GM23338 (cell line): ENCODE data around the gene HTRA1. TPM values are rescaled to one million over a fixed set of nuclear protein-coding genes. Genes with fewer than 3 reads are reported as not detected.

Experiments used
- ATAC-seq: fragments of 200-7000 bp; cut with Tn5 transposase; 3 replicates; pipeline ENCODE4 v1.9.1; 2020
- DNase-seq: peaks from one replicate; pipeline ENCODE4 v3.0.0-alpha.2; 2015; ENCODE audit warnings: low spot score
- H2AFZ ChIP-seq: fragments of 200-600 bp; sonication (generic); 2 replicates; pipeline ENCODE4 v1.8.0; 2016; ENCODE audit warnings: antibody characterized with exemption, mild to moderate bottlenecking, moderate library complexity
- H3F3A ChIP-seq: fragments of 200-600 bp; sonication (generic); replicated peaks from 2 replicates; pipeline ENCODE4 v1.8.0; 2017; ENCODE audit warnings: antibody characterized with exemption, mixed run types, low read depth
- H3K27ac ChIP-seq: fragments of 200-600 bp; sonication (generic); 2 replicates; pipeline ENCODE4 v1.6.1; 2016; ENCODE audit warnings: low read depth
- H3K27me3 ChIP-seq: fragments of 200-600 bp; sonication (generic); 2 replicates; pipeline ENCODE4 v1.8.0; 2016; ENCODE audit warnings: mild to moderate bottlenecking, mixed run types, moderate library complexity; ENCODE audit not compliant: insufficient read depth
- H3K36me3 ChIP-seq: fragments of 200-600 bp; sonication (generic); 2 replicates; pipeline ENCODE4 v1.8.0; 2016; ENCODE audit warnings: mild to moderate bottlenecking; ENCODE audit not compliant: insufficient read depth
- H3K4me1 ChIP-seq: fragments of 200-600 bp; sonication (generic); 2 replicates; pipeline ENCODE4 v1.8.0; 2016; ENCODE audit warnings: mild to moderate bottlenecking, moderate library complexity; ENCODE audit not compliant: insufficient read depth
- H3K4me2 ChIP-seq: fragments of 200-600 bp; sonication (generic); 2 replicates; pipeline ENCODE4 v1.7.1; 2017; ENCODE audit warnings: mixed run types
- H3K4me3 ChIP-seq: fragments of 200-600 bp; sonication (generic); 2 replicates; pipeline ENCODE4 v1.6.1; 2016; ENCODE audit warnings: mixed run types
- H3K79me2 ChIP-seq: fragments of 200-600 bp; sonication (generic); replicated peaks from 2 replicates; pipeline ENCODE4 v1.8.0; 2017; ENCODE audit warnings: mild to moderate bottlenecking; ENCODE audit not compliant: insufficient read depth
- H3K9me2 ChIP-seq: fragments of 200-600 bp; sonication (generic); 2 replicates; pipeline ENCODE4 v1.8.0; 2017; ENCODE audit not compliant: insufficient read depth
- H4K20me1 ChIP-seq: fragments of 200-600 bp; sonication (generic); replicated peaks from 2 replicates; pipeline ENCODE4 v1.8.0; 2017; ENCODE audit warnings: mild to moderate bottlenecking; ENCODE audit not compliant: insufficient read depth
- H3K27ac Mint-ChIP-seq: 2 replicates; pipeline ENCODE4 v1.8.0; 2020; ENCODE audit warnings: inconsistent platforms, mild to moderate bottlenecking, moderate library complexity, mixed read lengths
- H3K27me3 Mint-ChIP-seq: 3 replicates; pipeline ENCODE4 v1.8.0; 2022; ENCODE audit warnings: low read depth, mild to moderate bottlenecking, moderate library complexity, mixed read lengths, inconsistent platforms; ENCODE audit not compliant: insufficient read depth, poor library complexity
- H3K36me3 Mint-ChIP-seq: 3 replicates; pipeline ENCODE4 v1.8.0; 2021; ENCODE audit warnings: low read depth, mild to moderate bottlenecking, inconsistent platforms, moderate library complexity, mixed read lengths
- H3K4me1 Mint-ChIP-seq: 3 replicates; pipeline ENCODE4 v1.8.0; 2020; ENCODE audit warnings: mild to moderate bottlenecking, inconsistent platforms, mixed read lengths
- H3K4me3 Mint-ChIP-seq: 3 replicates; pipeline ENCODE4 v1.8.0; 2021; ENCODE audit warnings: moderate library complexity, mild to moderate bottlenecking, inconsistent platforms, mixed read lengths
- H3K9me3 Mint-ChIP-seq: 3 replicates; pipeline ENCODE4 v1.8.0; 2020; ENCODE audit warnings: moderate library complexity, mild to moderate bottlenecking, inconsistent platforms, mixed read lengths
- CREB1 ChIP-seq: fragments of 250-450 bp; sonication (Bioruptor Pico); IDR thresholded peaks from 2 replicates; pipeline ENCODE4 v1.5.0; 2020; ENCODE audit warnings: low read depth, mild to moderate bottlenecking, moderate library complexity
- EZH2 ChIP-seq: fragments of 200-600 bp; sonication (generic); IDR thresholded peaks from one replicate; pipeline ENCODE4 v1.8.0; 2017; ENCODE audit warnings: antibody characterized with exemption, mild to moderate bottlenecking, low read depth; ENCODE audit not compliant: unreplicated experiment
- EZH2phosphoT487 ChIP-seq: fragments of 200-600 bp; sonication (generic); IDR thresholded peaks from one replicate; pipeline ENCODE4 v1.8.1; 2018; ENCODE audit warnings: antibody characterized with exemption; ENCODE audit not compliant: unreplicated experiment
- JUNB ChIP-seq: IDR thresholded peaks from one replicate; pipeline ENCODE4 v1.6.1; 2016; ENCODE audit warnings: antibody characterized with exemption; ENCODE audit not compliant: unreplicated experiment
- NANOG ChIP-seq: IDR thresholded peaks from 2 replicates; pipeline ENCODE4 v1.6.1; 2016; ENCODE audit warnings: antibody characterized with exemption, borderline replicate concordance
- POLR2AphosphoS5 ChIP-seq: IDR thresholded peaks from 2 replicates; pipeline ENCODE4 v1.6.1; 2016; ENCODE audit warnings: antibody characterized with exemption, low read depth
- ZNF331 ChIP-seq: fragments of 250-450 bp; sonication (Bioruptor Pico); IDR thresholded peaks from 2 replicates; pipeline ENCODE4 v1.5.0; 2020; ENCODE audit warnings: low read depth, mild to moderate bottlenecking, moderate library complexity
- polyA plus RNA-seq: library from polyadenylated mRNA; unstranded; fragments of >200 nt; fragmentation: Nextera tagmentation; extraction: Ambion mirVana; gene quantifications from 2 replicates; pipeline ENCODE4 v1.2.1, GENCODE V29; 2016
- total RNA-seq: library from RNA; depleted of rRNA; stranded (reverse); fragments of >200 nt; shearing (Covaris generic); gene quantifications from 2 replicates; pipeline ENCODE4 v1.2.3, GENCODE V29; 2014
- TF ChIP-seq, protein P1 (sequence below): IDR thresholded peaks from one replicate; pipeline ENCODE4 v1.6.1; 2018; ENCODE audit warnings: antibody characterized with exemption; ENCODE audit not compliant: unreplicated experiment

The HTRA1 gene
- total and polyA plus RNA-seq, 2 experiments from 2014 or later, result 8.1 to 16.1 TPM

DNA sequence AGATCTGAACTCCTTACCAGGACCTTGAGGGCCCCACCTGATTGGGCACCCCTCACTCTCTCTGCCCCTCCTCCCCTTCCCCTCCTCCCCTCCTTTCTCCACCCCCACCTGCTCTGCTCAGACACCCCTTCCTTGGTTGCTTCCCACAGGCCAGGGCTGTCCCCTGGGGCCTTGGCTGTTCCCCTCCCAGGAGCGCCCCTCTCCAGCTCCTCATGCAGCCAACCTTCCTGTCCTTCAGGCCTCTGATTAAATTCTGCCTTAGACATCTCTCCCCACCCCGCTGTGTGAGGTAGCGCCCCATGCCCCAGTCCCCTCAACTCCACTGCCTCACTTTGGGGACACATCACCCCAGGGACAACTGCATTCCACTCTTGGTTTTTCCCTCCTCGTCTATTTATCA, 32.4 kb downstream of the HTRA1 start (continued):
- TF ChIP-seq, protein P1, sequence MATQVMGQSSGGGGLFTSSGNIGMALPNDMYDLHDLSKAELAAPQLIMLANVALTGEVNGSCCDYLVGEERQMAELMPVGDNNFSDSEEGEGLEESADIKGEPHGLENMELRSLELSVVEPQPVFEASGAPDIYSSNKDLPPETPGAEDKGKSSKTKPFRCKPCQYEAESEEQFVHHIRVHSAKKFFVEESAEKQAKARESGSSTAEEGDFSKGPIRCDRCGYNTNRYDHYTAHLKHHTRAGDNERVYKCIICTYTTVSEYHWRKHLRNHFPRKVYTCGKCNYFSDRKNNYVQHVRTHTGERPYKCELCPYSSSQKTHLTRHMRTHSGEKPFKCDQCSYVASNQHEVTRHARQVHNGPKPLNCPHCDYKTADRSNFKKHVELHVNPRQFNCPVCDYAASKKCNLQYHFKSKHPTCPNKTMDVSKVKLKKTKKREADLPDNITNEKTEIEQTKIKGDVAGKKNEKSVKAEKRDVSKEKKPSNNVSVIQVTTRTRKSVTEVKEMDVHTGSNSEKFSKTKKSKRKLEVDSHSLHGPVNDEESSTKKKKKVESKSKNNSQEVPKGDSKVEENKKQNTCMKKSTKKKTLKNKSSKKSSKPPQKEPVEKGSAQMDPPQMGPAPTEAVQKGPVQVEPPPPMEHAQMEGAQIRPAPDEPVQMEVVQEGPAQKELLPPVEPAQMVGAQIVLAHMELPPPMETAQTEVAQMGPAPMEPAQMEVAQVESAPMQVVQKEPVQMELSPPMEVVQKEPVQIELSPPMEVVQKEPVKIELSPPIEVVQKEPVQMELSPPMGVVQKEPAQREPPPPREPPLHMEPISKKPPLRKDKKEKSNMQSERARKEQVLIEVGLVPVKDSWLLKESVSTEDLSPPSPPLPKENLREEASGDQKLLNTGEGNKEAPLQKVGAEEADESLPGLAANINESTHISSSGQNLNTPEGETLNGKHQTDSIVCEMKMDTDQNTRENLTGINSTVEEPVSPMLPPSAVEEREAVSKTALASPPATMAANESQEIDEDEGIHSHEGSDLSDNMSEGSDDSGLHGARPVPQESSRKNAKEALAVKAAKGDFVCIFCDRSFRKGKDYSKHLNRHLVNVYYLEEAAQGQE, result no peak
- TF ChIP-seq EZH2phosphoT487 (no peak), POLR2AphosphoS5 (no peak), CREB1 (no peak)

DNA sequence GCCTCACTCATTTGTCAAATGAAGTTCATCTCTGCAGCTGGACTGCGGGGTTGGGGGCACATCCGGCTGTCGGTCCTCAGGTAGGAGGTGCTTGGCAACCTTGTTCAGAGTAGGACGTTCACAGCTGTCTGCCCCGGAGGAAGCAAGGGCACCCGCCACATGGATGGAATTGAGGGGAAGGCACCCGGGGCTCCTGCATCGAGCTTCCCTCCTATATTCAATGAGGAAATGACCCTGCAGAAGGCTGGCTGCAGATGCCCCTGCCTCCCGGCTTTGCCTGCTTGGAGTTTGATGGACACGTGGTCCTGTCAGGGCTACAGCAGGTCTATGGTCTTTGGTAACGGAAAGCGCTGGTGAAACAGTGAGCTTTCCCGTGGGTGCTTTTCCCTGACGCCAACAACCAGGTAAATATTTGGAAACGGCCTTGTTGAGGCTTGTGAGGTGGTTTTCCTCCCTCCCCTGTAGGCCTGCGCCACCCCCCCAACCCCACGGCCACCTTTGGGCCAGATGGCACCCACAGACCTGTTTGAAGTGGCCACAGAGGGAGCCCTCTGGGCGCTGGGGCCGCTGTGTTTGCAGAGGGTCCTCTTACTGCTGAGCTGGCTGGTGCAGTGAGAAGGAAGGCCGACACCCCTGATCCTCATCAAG, 32.9 kb downstream of the HTRA1 start:
- H3K36me3 ChIP-seq, result no peaks in the 10 kb centered on the region
- no peak overlapping the region for H3K4me2 ChIP-seq
- H3K4me3 ChIP-seq, result no peak overlapping the region
- ATAC-seq (no peak), DNase-seq (no peak)
- no peak for TF ChIP-seq NANOG
- TF ChIP-seq EZH2phosphoT487, result no peak
- H3K27ac ChIP-seq, result no peak overlapping the region
- Mint-ChIP-seq H3K36me3 (no peaks in the 10 kb centered on the region), H3K4me1 (peaks cover 6% of the 10 kb centered on the region), H3K4me3 (no peak overlapping the region), H3K27ac (no peak overlapping the region), H3K9me3 (no peaks in the 10 kb centered on the region), H3K27me3 (peaks cover 9% of the 10 kb centered on the region)
- no peaks in the 10 kb centered on the region for H3F3A ChIP-seq
- no peaks in the 10 kb centered on the region for H3K9me2 ChIP-seq
- H4K20me1 ChIP-seq, result no peaks in the 10 kb centered on the region
- no peaks in the 10 kb centered on the region for H3K27me3 ChIP-seq
- 0 out of 2 replicates have a peak, but pooled peaks cover 4% of the 10 kb centered on the region for H3K4me1 ChIP-seq
- H2AFZ ChIP-seq, result no peak overlapping the region
- H3K79me2 ChIP-seq, result no peaks in the 10 kb centered on the region

DNA sequence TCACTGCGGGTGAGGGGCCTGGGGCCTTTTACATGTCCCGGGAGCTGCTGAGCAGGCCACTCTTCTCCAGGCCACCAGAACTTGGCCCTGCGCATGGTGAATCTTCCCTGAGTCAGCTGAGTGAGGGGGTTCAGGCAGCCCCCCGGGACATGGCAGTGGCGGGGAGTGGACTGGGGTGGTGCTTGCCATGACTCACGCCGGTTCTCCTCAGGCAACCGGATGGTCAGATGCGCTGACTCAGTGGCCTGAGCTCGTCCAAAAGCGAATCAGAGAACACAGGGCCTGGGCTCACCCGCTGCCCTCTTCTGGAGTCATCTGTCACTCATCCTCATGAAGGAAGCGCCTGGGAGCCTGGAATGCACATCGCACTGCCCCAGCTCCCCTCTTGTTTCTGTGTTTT, 33.5 kb downstream of the HTRA1 start:
- Mint-ChIP-seq H3K4me3 (no peak overlapping the region), H3K36me3 (no peaks in the 10 kb centered on the region), H3K27me3 (peaks cover 9% of the 10 kb centered on the region), H3K27ac (no peak overlapping the region), H3K9me3 (no peaks in the 10 kb centered on the region), H3K4me1 (peaks cover 6% of the 10 kb centered on the region)
- H3K27ac ChIP-seq, result no peak overlapping the region
- H3K4me3 ChIP-seq, result no peak overlapping the region
- H2AFZ ChIP-seq, result no peak overlapping the region
- H4K20me1 ChIP-seq, result no peaks in the 10 kb centered on the region
- H3K27me3 ChIP-seq, result no peaks in the 10 kb centered on the region
- 0 out of 2 replicates have a peak, but pooled peaks cover 4% of the 10 kb centered on the region for H3K4me1 ChIP-seq
- DNase-seq (no peak), ATAC-seq (no peak)
- no peaks in the 10 kb centered on the region for H3K36me3 ChIP-seq
- no peaks in the 10 kb centered on the region for H3K9me2 ChIP-seq
- no peaks in the 10 kb centered on the region for H3K79me2 ChIP-seq
- H3F3A ChIP-seq, result no peaks in the 10 kb centered on the region
- H3K4me2 ChIP-seq, result no peak overlapping the region
- TF ChIP-seq CREB1 (no peak), EZH2 (no peak), POLR2AphosphoS5 (no peak), JUNB (no peak), ZNF331 (CRISPR knock-in tag) (no peak)
- TF ChIP-seq, protein P1, result no peak
